Fibroblast of lung (primary cell): Measurements from ENCODE around the gene RRAS2.

ENCODE experiments used
- CTCF ChIP-seq, 2 donors: IDR thresholded peaks in 1 of 2; conservative IDR thresholded peaks in 1 of 2; 1 replicate in 1 of 2; 2 replicates in 1 of 2; pipeline ENCODE4 v1.5.1; 2011 to 2012; ENCODE audit warnings: low read length in 2 of 2, control low read depth in 1 of 2, inconsistent platforms in 1 of 2, low read depth in 1 of 2, mild to moderate bottlenecking in 1 of 2
- EZH2 ChIP-seq: IDR thresholded peaks from 2 replicates; pipeline ENCODE4 v1.5.1; 2012; ENCODE audit warnings: low read length, control low read depth, mild to moderate bottlenecking; ENCODE audit errors: missing control alignments

GRCh38 chr11:14320020-14320419 lies 39.0 kb downstream of the RRAS2 start:
- no peak for TF ChIP-seq CTCF (conservative IDR thresholded peaks at IDR 0.05 in 1 of 2, IDR thresholded peaks at IDR 0.05 in 1 of 2; ENCODE audit: low read depth in 1 of 2, low read length in 2 of 2)
- no peak for TF ChIP-seq EZH2
